HG03432 (cell line): ENCODE measurements around the gene PALD1.

Experiments
- ATAC-seq: cut with Tn5 transposase; IDR thresholded peaks from one replicate; pipeline ENCODE4 v1.9.1; 2021; ENCODE audit warnings: mild to moderate bottlenecking, moderate library complexity; ENCODE audit not compliant: unreplicated experiment

The PALD1 gene

DNA sequence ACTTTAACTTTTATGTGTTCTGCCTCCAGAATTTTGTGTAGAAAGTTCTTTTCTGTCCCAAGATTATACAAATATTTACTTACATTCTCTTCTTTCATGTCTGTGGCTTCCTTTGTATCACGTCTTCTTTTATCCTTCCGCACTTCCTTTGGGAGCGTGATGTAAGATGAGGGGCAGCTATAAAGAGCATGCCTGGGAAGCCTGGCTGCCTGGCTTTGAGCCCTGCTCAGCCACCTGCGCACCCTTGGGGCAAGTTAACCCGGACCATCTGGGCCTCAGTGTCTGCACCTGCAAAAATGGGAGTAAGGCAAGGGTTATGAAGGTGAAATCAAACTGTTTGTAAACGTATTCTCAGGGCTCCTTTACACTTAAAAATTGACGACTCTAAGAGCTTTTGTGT lies 25.2 kb downstream of the PALD1 start:
- no peak for ATAC-seq

DNA sequence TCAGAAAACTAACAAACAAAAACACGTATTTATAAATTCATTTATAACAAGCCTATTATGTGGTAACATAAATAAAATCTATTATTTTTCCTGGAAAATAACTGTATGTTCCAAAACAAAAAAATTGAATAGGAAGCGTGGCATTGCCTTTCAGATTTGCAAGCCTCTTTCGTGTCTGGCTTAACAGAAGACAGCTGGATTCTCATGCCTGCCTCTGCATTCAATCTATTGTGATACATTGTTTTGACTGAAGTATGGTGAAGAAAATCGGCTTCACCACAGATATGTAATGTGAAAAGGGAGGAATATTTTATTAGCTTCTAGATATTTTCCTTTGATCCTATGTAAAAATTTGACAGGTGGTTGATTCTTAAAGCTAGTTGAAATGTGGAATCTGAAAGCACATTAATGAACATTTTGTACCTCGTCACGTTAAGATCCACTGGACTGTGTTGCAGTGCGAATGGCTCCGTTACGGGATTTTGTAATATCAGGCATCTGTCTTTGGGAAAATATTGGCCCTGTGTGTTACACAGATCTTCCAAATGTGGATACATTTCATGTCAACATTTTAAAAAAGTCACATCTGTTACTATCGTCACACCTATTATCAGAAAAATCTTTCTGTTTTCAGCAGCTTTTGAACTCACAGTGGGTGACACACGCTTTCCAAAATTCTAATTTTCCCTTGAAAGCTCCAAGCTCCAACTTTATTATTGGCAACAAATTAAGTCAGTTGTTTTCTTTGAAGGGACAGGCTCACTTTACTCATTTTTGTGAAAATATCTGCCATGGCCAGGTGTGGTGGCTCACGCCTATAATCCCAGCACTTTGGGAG lies 26.2 kb downstream of the PALD1 start:
- ATAC-seq, result no peak

DNA sequence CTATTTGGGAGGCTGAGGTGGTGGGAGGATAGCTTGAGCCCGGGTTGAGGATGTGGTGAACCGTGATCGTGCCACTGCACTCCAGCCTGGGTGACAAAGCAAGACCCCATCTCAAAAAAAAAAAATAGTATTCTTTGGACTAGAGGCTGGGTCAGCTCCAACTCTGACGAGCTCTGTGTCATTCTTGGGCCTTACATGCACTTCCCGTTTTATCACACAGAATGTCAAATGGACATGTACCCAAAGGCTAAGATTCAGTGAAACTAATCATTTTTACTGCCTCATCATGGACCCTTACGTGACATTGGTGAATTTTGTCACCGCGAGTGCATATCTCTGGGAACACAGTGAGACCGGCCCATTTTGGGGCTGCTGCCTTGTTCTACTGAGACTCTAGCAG lies 27.3 kb downstream of the PALD1 start:
- no peak for ATAC-seq

- no peak for ATAC-seq
Observed at GRCh38 chr10:70507966-70508365, 29.4 kb downstream of the PALD1 start.

- peak; percentile 49 for ATAC-seq
Observed at GRCh38 chr10:70508912-70509756, 30.6 kb downstream of the PALD1 start.

GRCh38 chr10:70509757-70510147 lies 31.2 kb downstream of the PALD1 start:
- ATAC-seq, result no peak

DNA sequence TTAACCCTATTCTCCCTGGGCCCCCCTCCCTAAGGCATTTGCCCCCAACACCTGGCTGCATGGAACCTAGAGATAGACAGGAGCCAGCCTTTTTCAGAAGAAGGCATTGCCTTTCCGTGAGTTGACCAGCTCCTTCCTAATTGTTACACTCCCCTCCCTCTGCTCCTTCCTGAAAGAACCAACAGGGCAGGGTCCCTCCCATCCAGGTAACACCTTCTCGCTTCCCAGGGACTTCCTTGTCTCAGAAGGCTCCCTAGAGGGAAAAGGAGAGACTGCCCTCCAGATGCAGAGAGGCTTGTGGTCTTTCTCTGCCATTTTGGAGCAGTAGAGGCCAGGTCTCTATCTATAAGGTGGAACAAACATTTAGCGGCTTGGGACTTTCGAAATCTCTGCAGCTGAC lies 31.9 kb downstream of the PALD1 start:
- ATAC-seq, result no peak

DNA sequence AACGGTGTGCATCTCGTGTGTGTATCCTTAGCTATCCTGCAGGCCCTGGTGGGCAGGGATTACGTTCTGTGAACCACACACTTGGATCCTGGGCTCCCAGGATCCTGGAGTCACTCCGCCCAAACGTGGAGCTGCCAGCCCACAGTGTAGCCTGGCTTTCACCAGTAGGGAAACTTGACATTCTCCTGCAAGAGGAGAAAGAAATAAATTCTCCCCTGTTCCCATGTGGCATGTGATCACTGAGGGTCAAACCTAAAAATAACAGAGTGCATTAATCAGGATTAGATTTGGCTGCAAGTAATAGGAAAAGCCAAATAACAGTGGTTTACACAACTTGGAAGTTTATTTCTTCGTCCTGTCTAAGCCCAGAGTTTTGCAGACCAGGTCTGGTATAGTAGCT lies 32.3 kb downstream of the PALD1 start:
- no peak for ATAC-seq

DNA sequence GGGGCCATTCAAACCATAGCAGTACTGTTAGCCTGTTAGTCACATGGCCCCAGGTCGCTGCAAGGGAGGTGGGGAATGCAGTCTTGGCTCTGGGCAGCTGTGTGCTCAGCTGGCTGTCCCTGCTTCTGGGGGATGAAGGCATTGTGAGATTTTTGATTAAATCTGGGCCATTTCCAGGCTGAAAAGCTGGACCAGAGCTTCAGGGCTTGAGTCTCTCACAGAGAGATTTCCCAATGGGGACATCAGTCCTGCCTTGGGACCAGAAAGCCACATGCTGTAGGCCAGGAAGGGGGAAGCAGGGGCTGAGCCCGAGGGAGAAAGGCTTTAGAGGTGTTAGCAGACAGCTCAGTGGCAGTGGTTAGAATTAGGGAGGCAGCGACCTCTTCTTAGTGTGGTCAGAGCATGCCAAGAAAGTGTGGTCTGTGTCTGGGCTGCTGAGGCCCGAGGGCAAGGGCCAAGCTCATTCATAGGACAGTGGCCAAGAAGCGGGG lies 33.6 kb downstream of the PALD1 start:
- no peak for ATAC-seq

GRCh38 chr10:70513848-70514309 lies 35.3 kb downstream of the PALD1 start:
- ATAC-seq, result peak; percentile 92

DNA sequence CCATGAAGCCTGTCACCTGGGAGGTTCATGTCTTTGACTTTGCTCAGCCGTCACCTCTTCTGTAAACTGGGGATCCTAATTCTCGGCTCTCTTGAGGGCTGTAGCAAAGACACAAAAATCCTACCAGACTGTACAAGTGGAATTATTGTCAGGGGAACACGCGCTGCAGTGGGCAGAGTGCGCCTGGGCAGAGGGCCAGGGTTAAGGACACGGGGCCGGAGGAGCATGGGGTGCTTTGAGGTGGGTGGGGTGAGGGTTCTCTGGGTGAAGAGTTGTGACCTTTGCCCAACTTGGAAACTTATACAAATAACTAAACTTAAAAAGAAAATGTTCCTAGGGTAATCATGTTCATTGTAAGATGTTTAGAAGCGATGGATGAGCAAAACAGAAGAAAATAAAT lies 36.0 kb downstream of the PALD1 start:
- ATAC-seq, result no peak

GRCh38 chr10:70515035-70515667 lies 36.6 kb downstream of the PALD1 start:
- ATAC-seq, result no peak

GRCh38 chr10:70518695-70519094 lies 40.1 kb downstream of the PALD1 start:
- ATAC-seq, result no peak

DNA sequence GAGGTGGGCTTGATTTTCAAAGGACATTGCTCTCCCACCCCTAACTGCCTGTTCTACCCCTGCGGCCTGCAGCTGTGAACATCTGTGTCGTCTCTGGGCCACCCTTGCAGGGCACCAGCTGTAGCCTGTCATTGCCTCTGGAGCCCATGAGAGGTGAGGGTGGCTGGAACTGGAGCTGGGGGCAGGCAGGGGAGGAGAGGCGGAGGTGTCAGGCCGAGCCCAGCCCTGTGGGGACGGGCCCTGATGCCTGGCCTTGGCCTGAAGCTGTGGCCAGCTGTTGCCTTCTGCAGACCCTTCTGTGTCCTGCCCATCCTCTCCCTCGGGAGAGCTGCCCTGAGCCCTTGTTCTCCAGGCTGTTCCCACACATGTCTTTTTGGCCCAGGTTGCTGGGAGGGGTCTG lies 44.5 kb downstream of the PALD1 start:
- no peak for ATAC-seq

DNA sequence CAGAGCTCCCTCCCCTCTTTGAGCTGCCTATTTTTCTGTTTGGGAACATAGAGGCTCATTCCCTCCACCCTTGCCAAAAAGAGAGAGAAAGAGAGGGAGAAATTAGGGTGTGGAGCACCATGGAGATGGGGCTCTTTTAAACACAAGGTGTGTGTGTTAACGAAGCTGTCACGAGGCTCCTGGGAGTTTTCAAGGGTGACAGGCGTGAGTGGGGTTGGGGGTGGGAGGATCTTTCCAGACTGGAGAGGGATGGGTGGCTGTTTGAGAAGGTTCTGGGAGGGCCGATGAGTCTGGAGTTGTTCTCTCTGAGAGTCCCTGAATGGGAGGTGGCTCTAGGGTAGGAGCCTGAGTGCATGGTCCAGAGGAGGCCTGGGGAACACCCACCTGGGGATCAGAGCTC lies 45.0 kb downstream of the PALD1 start:
- ATAC-seq, result no peak

GRCh38 chr10:70528314-70528713 lies 49.7 kb downstream of the PALD1 start:
- no peak for ATAC-seq

- ATAC-seq, result no peak
Observed at GRCh38 chr10:70528741-70529362, 50.3 kb downstream of the PALD1 start.

DNA sequence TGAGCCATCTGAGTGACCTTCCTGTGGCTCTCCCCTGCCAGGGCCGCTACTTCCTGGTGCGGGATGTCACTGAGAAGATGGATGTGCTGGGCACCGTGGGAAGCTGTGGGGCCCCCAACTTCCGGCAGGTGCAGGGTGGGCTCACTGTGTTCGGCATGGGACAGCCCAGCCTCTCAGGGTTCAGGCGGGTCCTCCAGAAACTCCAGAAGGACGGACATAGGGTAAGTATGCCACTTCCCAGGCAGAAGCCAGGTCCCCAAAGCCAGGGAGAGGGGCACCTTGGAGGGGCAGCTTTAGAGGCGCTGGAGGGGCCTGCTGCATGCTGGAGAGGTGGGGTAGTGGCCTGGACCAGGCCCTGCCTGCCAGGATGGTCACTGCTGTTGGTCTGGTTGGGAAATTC lies 51.3 kb downstream of the PALD1 start:
- ATAC-seq, result no peak

DNA sequence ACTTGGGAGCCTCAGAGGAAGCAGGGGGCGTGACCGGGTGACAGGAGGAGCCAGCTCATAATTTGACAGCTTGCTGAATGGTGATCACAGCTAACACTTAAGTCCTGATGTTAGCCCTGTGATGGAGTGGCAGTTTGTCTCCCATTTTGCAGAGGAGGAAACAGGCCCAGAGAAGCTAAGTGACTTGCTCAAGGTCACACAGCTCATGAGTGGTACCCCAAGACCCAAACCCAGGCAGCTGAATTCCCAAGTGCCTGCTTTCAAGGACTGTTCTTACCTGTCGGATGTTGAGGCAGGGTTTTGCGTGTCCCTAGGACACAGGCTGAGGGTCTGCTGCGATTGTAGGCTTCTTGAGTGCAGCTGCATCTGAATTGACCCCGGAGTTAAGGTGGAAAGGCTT lies 51.7 kb downstream of the PALD1 start:
- no peak for ATAC-seq

GRCh38 chr10:70532554-70533188 lies 54.1 kb downstream of the PALD1 start:
- ATAC-seq, result no peak

- ATAC-seq, result no peak
Observed at GRCh38 chr10:70533189-70533558, 54.6 kb downstream of the PALD1 start.
